Activated CD8-positive, alpha-beta memory T cell treated with anti-CD3 and anti-CD28 coated beads, Interleukin-2, amount 50 U/mL, for 24 hours (primary cell): ENCODE measurements around the gene LMNA.

Experiments used
- DNase-seq: peaks from one replicate; pipeline ENCODE4 v3.0.0-alpha.2; 2020; ENCODE audit errors: extremely low read depth

The LMNA gene

GRCh38 chr1:156081917-156082308, 32.6 kb upstream of the LMNA start:
- DNase-seq: no peak

GRCh38 chr1:156082309-156083091, 32.0 kb upstream of the LMNA start, which contains the start of gene MEX3A:
MEX3A (minus strand) TSS chr1:156082465; CDS start chr1:156081998, 467 bp downstream.
- DNase-seq: no peak

GRCh38 chr1:156083800-156084790, 30.4 kb upstream of the LMNA start:
- no peak for DNase-seq

- no peak for DNase-seq
Measured at GRCh38 chr1:156086256-156086662, 28.3 kb upstream of the LMNA start.

GRCh38 chr1:156089704-156090103, 24.8 kb upstream of the LMNA start:
- no peak for DNase-seq

GRCh38 chr1:156090138-156090839, 24.2 kb upstream of the LMNA start:
- DNase-seq: no peak

- DNase-seq: peak; percentile 73
Measured at GRCh38 chr1:156090840-156091188, 23.7 kb upstream of the LMNA start.

- no peak for DNase-seq
Measured at GRCh38 chr1:156091610-156092009, 22.9 kb upstream of the LMNA start.

- no peak for DNase-seq
Measured at GRCh38 chr1:156095906-156096508, 18.5 kb upstream of the LMNA start.

GRCh38 chr1:156096640-156097391, 17.7 kb upstream of the LMNA start:
- peak; percentile 85 for DNase-seq

- no peak for DNase-seq
Measured at GRCh38 chr1:156097499-156098178, 16.9 kb upstream of the LMNA start.

GRCh38 chr1:156098784-156099183, 15.7 kb upstream of the LMNA start:
- DNase-seq: no peak

GRCh38 chr1:156099282-156099681, 15.2 kb upstream of the LMNA start:
- DNase-seq: no peak

GRCh38 chr1:156100205-156100995, 14.1 kb upstream of the LMNA start:
- DNase-seq: no peak

GRCh38 chr1:156101880-156102279, 12.6 kb upstream of the LMNA start:
- DNase-seq: no peak

- DNase-seq: no peak
Measured at GRCh38 chr1:156102633-156103511, 11.6 kb upstream of the LMNA start.

- no peak for DNase-seq
Measured at GRCh38 chr1:156103521-156103947, 11.0 kb upstream of the LMNA start.

GRCh38 chr1:156104065-156104810, 10.3 kb upstream of the LMNA start:
- no peak for DNase-seq
